Measurements from ENCODE around the gene CEACAM16. TPM values are rescaled to one million over a fixed set of nuclear protein-coding genes. Genes with fewer than 3 reads are reported as not detected.

The CEACAM16 gene
- total and polyA plus RNA-seq, 9 of the 15 experiments (the other 6 are each of a cell fraction or from before 2014, with no cell fraction given), result not detected

DNA sequence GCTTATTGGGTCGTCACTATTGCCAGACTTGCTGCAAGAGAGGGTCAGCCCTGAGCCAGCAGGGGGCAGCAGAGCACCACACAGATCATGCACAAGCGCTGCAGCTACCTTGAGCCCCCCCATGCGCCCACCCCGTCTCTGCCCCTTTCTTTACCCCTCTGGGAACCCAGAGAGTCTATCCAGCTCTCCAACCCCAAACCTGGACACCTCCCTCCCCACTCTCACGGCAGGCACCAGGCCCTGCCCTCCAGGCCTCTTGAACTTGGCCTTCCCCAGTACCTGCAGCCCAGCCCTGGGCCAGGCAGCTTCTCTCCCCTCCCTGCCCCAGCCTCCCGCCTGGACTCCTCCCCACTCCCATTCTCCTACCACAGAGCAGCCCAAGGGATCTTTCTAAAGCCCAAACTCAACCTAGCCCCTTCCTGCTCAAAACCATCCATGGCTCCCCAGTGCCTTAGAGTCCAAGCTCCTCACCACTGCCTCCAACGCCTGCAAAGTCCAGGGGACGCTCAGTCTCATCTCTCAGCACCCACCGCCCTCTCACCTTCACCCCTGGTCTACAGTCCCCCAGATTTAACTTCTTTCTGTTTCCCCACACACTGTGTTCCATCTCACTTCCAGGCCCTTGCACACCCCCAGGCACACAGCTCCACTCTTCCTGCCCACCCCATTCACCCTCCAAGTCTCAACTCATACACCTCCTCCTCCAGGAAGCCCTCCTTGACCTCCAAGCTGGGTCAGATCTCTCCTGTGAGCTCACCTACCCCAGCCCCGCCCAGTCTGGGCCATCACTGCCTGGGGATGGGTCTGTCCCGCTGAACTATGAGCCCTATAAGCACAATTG is 9.4 kb upstream of the CEACAM16 start (continued):
- TF ChIP-seq CBX1 (IDR thresholded peaks at IDR 0.05; ENCODE audit: low read depth) (no peak), ZFP1 (CRISPR knock-in tag; IDR thresholded peaks at IDR 0.05) (no peak), MYNN (IDR thresholded peaks at IDR 0.05) (no peak), MYNN (CRISPR knock-in tag; IDR thresholded peaks at IDR 0.05) (no peak), COPS2 (conservative IDR thresholded peaks at IDR 0.05) (no peak), ZNF444 (CRISPR knock-in tag; IDR thresholded peaks at IDR 0.05) (no peak), KAT2B (IDR thresholded peaks at IDR 0.05; ENCODE audit: low read depth, low read length) (no peak), HMG20B (CRISPR knock-in tag; IDR thresholded peaks at IDR 0.05) (no peak), RBM39 (optimal IDR thresholded peaks at IDR 0.05; ENCODE audit: low read depth, low read length) (no peak), FOXP1 (CRISPR knock-in tag; IDR thresholded peaks at IDR 0.05) (no peak)
- TF ChIP-seq, protein P1, sequence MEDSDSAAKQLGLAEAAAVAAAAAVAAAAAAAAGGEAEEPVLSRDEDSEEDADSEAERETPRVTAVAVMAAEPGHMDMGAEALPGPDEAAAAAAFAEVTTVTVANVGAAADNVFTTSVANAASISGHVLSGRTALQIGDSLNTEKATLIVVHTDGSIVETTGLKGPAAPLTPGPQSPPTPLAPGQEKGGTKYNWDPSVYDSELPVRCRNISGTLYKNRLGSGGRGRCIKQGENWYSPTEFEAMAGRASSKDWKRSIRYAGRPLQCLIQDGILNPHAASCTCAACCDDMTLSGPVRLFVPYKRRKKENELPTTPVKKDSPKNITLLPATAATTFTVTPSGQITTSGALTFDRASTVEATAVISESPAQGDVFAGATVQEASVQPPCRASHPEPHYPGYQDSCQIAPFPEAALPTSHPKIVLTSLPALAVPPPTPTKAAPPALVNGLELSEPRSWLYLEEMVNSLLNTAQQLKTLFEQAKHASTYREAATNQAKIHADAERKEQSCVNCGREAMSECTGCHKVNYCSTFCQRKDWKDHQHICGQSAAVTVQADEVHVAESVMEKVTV (CRISPR knock-in tag; IDR thresholded peaks at IDR 0.05), result peak; percentile 74
- TF ChIP-seq, protein P2, sequence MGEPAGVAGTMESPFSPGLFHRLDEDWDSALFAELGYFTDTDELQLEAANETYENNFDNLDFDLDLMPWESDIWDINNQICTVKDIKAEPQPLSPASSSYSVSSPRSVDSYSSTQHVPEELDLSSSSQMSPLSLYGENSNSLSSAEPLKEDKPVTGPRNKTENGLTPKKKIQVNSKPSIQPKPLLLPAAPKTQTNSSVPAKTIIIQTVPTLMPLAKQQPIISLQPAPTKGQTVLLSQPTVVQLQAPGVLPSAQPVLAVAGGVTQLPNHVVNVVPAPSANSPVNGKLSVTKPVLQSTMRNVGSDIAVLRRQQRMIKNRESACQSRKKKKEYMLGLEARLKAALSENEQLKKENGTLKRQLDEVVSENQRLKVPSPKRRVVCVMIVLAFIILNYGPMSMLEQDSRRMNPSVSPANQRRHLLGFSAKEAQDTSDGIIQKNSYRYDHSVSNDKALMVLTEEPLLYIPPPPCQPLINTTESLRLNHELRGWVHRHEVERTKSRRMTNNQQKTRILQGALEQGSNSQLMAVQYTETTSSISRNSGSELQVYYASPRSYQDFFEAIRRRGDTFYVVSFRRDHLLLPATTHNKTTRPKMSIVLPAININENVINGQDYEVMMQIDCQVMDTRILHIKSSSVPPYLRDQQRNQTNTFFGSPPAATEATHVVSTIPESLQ (CRISPR knock-in tag; IDR thresholded peaks at IDR 0.05), result no peak
- TF ChIP-seq, protein P3, sequence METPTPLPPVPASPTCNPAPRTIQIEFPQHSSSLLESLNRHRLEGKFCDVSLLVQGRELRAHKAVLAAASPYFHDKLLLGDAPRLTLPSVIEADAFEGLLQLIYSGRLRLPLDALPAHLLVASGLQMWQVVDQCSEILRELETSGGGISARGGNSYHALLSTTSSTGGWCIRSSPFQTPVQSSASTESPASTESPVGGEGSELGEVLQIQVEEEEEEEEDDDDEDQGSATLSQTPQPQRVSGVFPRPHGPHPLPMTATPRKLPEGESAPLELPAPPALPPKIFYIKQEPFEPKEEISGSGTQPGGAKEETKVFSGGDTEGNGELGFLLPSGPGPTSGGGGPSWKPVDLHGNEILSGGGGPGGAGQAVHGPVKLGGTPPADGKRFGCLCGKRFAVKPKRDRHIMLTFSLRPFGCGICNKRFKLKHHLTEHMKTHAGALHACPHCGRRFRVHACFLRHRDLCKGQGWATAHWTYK (CRISPR knock-in tag; IDR thresholded peaks at IDR 0.05), result no peak
- TF ChIP-seq, protein P4, sequence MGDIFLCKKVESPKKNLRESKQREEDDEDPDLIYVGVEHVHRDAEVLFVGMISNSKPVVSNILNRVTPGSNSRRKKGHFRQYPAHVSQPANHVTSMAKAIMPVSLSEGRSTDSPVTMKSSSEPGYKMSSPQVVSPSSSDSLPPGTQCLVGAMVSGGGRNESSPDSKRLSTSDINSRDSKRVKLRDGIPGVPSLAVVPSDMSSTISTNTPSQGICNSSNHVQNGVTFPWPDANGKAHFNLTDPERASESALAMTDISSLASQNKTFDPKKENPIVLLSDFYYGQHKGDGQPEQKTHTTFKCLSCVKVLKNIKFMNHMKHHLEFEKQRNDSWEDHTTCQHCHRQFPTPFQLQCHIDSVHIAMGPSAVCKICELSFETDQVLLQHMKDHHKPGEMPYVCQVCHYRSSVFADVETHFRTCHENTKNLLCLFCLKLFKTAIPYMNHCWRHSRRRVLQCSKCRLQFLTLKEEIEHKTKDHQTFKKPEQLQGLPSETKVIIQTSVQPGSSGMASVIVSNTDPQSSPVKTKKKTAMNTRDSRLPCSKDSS (IDR thresholded peaks at IDR 0.05; ENCODE audit: low read depth, partially characterized antibody), result no peak
- TF ChIP-seq, protein P5, sequence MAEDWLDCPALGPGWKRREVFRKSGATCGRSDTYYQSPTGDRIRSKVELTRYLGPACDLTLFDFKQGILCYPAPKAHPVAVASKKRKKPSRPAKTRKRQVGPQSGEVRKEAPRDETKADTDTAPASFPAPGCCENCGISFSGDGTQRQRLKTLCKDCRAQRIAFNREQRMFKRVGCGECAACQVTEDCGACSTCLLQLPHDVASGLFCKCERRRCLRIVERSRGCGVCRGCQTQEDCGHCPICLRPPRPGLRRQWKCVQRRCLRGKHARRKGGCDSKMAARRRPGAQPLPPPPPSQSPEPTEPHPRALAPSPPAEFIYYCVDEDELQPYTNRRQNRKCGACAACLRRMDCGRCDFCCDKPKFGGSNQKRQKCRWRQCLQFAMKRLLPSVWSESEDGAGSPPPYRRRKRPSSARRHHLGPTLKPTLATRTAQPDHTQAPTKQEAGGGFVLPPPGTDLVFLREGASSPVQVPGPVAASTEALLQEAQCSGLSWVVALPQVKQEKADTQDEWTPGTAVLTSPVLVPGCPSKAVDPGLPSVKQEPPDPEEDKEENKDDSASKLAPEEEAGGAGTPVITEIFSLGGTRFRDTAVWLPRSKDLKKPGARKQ (CRISPR knock-in tag; IDR thresholded peaks at IDR 0.05), result no peak
- TF ChIP-seq, protein P6, sequence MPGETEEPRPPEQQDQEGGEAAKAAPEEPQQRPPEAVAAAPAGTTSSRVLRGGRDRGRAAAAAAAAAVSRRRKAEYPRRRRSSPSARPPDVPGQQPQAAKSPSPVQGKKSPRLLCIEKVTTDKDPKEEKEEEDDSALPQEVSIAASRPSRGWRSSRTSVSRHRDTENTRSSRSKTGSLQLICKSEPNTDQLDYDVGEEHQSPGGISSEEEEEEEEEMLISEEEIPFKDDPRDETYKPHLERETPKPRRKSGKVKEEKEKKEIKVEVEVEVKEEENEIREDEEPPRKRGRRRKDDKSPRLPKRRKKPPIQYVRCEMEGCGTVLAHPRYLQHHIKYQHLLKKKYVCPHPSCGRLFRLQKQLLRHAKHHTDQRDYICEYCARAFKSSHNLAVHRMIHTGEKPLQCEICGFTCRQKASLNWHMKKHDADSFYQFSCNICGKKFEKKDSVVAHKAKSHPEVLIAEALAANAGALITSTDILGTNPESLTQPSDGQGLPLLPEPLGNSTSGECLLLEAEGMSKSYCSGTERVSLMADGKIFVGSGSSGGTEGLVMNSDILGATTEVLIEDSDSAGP (CRISPR knock-in tag; IDR thresholded peaks at IDR 0.05), result no peak
- TF ChIP-seq, protein P7, sequence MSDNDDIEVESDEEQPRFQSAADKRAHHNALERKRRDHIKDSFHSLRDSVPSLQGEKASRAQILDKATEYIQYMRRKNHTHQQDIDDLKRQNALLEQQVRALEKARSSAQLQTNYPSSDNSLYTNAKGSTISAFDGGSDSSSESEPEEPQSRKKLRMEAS (CRISPR knock-in tag; IDR thresholded peaks at IDR 0.05), result no peak
